Fibroblast of mammary gland (primary cell): ENCODE measurements around the gene MDP1.
A peak's percentile ranks its signal among the peaks of the same experiment; 100 is the strongest.

Experiments
- DNase-seq: peaks from one replicate; pipeline ENCODE4 v3.0.0-alpha.2; 2010; ENCODE audit warnings: low read depth
- H3K4me3 ChIP-seq: 2 replicates; pipeline ENCODE4 v1.5.1; 2011; ENCODE audit warnings: low read depth, mild to moderate bottlenecking, low read length, moderate library complexity; ENCODE audit not compliant: control insufficient read depth
- TF ChIP-seq, protein P1 (sequence below): conservative IDR thresholded peaks from 2 replicates; pipeline ENCODE4 v1.5.1; 2011; ENCODE audit warnings: low read depth, low read length, inconsistent platforms; ENCODE audit not compliant: control insufficient read depth, insufficient read depth

Gene MDP1

DNA sequence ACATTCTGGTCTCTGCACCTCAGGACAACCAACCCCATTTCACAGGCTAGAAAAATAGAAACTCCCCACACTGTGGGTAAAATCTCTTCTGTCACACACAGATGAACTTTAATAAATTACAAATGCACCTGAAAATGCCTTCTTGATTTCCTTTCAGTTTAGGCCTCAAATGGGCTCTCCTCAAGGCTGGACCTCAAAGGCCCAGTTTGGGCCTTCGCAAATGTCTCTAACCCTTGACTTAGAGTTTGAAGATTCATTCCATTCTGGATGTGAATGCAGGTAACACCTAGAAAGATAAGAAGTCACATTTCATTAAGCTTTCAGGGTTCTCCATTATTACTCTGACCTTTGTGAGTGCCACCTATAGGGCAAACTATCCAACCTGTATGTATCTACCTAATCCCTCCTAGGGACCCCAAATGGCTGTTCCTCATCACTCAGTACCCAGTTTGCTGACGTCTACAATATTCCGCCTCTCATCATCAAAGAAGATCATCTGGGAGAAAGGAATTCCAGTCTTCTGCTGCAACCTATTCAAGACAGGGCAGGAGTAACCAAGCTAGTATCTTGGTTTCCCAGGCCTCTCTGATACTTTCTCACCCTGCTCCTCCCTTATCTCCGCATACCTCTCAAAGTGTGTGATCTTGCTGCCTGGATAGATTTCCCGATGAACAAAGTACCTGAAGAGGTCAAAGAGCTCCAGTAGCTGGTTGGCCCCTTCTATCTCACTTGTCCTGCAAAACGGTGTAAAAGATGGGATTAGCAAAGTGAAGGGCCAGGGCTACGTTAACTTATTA lies 1.8 kb downstream of the MDP1 start:
- TF ChIP-seq, protein P1, sequence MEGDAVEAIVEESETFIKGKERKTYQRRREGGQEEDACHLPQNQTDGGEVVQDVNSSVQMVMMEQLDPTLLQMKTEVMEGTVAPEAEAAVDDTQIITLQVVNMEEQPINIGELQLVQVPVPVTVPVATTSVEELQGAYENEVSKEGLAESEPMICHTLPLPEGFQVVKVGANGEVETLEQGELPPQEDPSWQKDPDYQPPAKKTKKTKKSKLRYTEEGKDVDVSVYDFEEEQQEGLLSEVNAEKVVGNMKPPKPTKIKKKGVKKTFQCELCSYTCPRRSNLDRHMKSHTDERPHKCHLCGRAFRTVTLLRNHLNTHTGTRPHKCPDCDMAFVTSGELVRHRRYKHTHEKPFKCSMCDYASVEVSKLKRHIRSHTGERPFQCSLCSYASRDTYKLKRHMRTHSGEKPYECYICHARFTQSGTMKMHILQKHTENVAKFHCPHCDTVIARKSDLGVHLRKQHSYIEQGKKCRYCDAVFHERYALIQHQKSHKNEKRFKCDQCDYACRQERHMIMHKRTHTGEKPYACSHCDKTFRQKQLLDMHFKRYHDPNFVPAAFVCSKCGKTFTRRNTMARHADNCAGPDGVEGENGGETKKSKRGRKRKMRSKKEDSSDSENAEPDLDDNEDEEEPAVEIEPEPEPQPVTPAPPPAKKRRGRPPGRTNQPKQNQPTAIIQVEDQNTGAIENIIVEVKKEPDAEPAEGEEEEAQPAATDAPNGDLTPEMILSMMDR: no peak
- H3K4me3 ChIP-seq: peak overlapping the region; percentile 81
- DNase-seq: no peak

DNA sequence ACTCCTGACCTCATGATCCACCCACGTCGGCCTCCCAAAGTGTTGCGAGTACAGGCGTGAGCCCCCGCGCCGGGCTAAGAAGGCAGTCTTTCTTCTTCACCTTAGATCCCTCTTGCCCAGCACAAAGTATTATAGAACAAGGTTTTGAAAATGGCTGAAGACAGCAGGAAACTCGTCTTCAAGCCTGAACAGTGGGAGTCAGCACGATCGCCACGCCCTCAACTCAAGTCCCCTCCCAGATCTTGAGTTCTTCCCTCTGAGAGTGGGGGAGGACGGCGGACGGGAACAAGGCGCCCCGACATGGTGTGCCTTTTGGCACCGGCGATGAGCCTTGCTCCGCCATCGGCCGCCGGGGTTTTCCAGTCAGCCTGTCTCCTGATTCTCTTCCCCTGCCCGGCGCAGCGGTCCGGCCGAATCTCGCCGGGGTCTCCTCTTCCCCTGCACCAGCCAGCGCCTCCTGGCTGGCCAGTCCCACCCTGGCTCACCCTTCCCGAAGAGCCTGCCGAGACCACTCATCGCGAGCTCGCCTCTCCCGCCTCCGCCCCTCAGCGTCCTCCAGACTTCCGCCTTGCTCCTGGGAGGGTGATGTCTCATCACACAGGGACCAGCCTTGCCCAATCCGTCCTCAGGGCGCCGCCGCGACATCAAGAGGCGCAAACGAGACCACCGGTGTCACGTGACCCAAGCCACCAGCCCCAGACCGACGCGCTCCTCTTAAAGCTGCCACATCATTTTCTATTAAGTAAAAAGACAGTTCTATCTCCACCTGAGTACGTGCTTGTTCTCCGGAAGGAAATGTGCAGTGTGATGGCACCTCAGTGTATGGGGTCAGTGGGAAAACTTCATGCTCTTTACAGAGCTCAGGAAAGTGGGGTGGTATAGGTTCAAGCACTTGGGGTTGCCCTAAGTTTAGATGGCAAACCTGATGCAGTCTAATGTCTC lies 2.7 kb downstream of the MDP1 start, which contains the start of gene CHMP4A:
TSS of gene CHMP4A (minus strand) at position 565 of the 942 bp plus-strand sequence. CDS start at position 516, 49 bp downstream.
- TF ChIP-seq, protein P1: peak; percentile 15
- peak; percentile 98 for DNase-seq
- H3K4me3 ChIP-seq: peak within 1 kb of the TSS; percentile 81

DNA sequence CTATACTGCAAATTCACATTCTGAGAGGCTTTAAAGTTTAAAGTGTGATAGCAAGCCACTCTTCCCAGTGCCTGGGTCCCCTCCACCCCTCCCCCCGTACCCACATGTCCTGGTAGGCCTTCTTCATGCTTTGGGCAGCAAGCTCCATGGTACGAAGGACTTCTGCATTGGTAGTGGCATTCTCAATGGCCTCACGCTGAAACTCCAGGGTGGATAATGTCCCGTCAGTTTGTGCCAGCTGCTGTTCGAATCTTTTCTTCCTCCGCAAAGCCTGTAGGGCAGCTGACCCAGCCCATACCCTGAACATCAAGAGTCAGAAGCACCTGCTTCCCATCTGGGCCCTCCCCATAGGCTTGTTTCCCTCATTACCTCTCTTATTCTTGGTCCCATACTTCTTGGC lies 4.6 kb downstream of the MDP1 start:
- H3K4me3 ChIP-seq: no peak overlapping the region
- TF ChIP-seq, protein P1: no peak
- no peak for DNase-seq

GRCh38 chr14:24207625-24208024 lies 8.2 kb downstream of the MDP1 start:
- H3K4me3 ChIP-seq: no peak overlapping the region
- TF ChIP-seq, protein P1: no peak
- no peak for DNase-seq

- no peak overlapping the region for H3K4me3 ChIP-seq
- no peak for DNase-seq
- TF ChIP-seq, protein P1: no peak
Observed at GRCh38 chr14:24207104-24207551, 8.7 kb downstream of the MDP1 start.

- no peak for DNase-seq
- H3K4me3 ChIP-seq: no peak overlapping the region
- TF ChIP-seq, protein P1: no peak
Observed at GRCh38 chr14:24206260-24207103, 9.4 kb downstream of the MDP1 start.
